Left lobe of liver (tissue), 2 donors: ENCODE measurements around the gene ESYT2. TPM values are rescaled to one million over a fixed set of nuclear protein-coding genes. Genes with fewer than 3 reads are reported as not detected.
A peak's percentile ranks its signal among the peaks of the same experiment; 100 is the strongest.

Source experiments
- ATAC-seq: fragments of 200-7000 bp; cut with Tn5 transposase; one replicate; pipeline ENCODE4 v1.9.1; 2020; ENCODE audit warnings: mild to moderate bottlenecking, moderate library complexity
- DNase-seq: peaks from one replicate; pipeline ENCODE4 v3.0.0-alpha.2; 2020; ENCODE audit warnings: low spot score
- total RNA-seq: library from RNA; stranded (reverse); gene quantifications from one replicate; pipeline ENCODE4 v1.2.1, GENCODE V29; 2021
- donor health status: DM: no; HTN: no; CAD: no; lungs with moderate emphysema.
- donor health status: DM: no; HTN: yes; CAD: no.

The ESYT2 gene
- total RNA-seq, 1 donor from 2014 or later: 19.6 TPM

DNA sequence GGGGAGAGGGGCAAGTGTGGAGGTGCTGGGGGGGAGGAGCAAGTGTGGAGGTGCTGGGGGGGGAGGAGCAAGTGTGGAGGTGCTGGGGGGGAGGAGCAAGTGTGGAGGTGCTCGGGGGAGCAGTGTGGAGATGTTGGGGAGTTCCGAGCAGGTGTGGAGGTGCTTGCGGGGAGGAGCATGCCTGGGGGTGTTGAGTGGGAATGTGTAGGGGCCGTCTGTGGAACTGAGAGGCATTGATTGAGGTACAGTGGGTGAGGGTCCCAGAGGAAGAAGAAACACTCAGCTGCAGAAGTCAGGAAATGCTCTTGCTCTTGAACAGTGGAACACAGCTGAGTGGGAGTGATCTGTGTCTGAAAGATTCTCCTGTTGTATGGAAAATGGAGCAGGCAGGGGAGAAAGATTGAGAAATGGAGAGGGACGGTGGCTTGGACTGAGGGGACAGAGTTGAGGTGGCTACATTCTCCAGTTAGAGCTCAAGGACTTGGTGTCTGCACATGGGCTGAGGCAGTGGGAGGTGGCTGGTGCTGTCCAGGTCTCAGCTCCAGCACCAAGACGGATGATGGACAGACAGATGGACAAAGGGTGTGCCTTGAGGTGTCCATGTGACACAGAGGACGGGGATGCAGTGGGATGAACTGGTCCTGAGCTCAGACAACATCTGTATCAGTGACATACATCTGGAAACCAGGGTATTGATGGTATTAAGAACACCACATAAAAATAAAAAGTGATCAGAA is 99.5 kb downstream of the ESYT2 start:
- ATAC-seq (no peak), DNase-seq (no peak)

GRCh38 chr7:158728911-158729645 is 100.2 kb downstream of the ESYT2 start:
- no peak for ATAC-seq
- no peak for DNase-seq

GRCh38 chr7:158727690-158728089 is 101.6 kb downstream of the ESYT2 start:
- ATAC-seq (no peak), DNase-seq (no peak)

GRCh38 chr7:158726277-158726807 is 103.0 kb downstream of the ESYT2 start:
- ATAC-seq (no peak), DNase-seq (no peak)

DNA sequence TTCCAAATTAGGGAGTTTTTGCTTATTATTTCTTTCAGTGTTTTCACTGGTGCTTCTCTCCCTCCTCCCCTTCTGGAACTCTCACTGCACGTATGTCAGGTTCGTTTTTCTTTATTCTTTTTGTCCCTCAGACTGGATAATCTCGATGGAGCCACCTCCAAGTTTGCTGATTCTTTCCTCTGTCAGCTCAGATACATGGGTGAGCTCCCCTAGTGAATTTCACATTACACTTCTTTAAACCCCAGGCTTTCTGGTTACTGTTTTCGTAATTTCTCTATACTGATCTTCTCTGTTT is 103.9 kb downstream of the ESYT2 start:
- DNase-seq: no peak
- no peak for ATAC-seq

GRCh38 chr7:158724658-158725505 is 104.4 kb downstream of the ESYT2 start:
- ATAC-seq (no peak), DNase-seq (no peak)

GRCh38 chr7:158723714-158724385 is 105.5 kb downstream of the ESYT2 start:
- no peak for DNase-seq
- no peak for ATAC-seq

GRCh38 chr7:158723266-158723665 is 106.0 kb downstream of the ESYT2 start:
- ATAC-seq: no peak
- no peak for DNase-seq

GRCh38 chr7:158722574-158723237 is 106.6 kb downstream of the ESYT2 start:
- no peak for DNase-seq
- no peak for ATAC-seq

DNA sequence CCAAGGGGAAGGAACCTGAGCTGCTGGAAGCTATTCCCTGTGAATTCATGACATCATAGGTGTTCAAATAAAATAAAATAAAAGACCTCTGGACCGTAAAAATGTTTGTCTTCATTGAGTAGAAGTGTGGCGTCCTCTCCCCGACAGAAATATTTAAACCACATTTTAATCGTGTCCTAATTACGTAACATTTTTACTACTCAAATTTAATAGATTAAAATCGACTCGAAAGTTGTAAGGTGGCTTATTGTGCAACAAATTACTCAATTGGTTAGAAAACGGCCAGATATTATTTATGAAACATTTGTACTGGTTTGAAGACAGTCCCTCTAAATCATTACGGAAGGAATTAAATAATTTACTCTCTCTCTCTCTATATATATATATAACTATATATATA is 109.2 kb downstream of the ESYT2 start:
- DNase-seq (no peak), ATAC-seq (no peak)

GRCh38 chr7:158716802-158717201 is 112.5 kb downstream of the ESYT2 start:
- ATAC-seq (no peak), DNase-seq (no peak)

- DNase-seq: no peak
- ATAC-seq: no peak
Measured at GRCh38 chr7:158710651-158711102, 118.6 kb downstream of the ESYT2 start.

GRCh38 chr7:158707610-158708009 is 121.7 kb downstream of the ESYT2 start:
- no peak for DNase-seq
- ATAC-seq: no peak

- no peak for DNase-seq
- ATAC-seq: no peak
Measured at GRCh38 chr7:158706710-158707590, 122.4 kb downstream of the ESYT2 start.

GRCh38 chr7:158706273-158706704 is 123.0 kb downstream of the ESYT2 start:
- ATAC-seq (no peak), DNase-seq (no peak)

- DNase-seq: no peak
- ATAC-seq: no peak
Measured at GRCh38 chr7:158705234-158705850, 124.0 kb downstream of the ESYT2 start.

- ATAC-seq (peak; percentile 98), DNase-seq (peak; percentile 99)
Measured at GRCh38 chr7:158704524-158705233, 124.6 kb downstream of the ESYT2 start, which contains the start of gene NCAPG2. TSS of gene NCAPG2 (minus strand) at chr7:158704804. CDS start at chr7:158701899, 2,905 bp downstream.
